Testis (tissue), 2 donors: Measurements from ENCODE around the gene IRF2BPL.

Experiments used
- CTCF ChIP-seq, 3 experiments: fragments of 450-650 bp in 2 of 3; fragments of 200-600 bp in 1 of 3; sonication (generic) in 1 of 3; IDR thresholded peaks; one replicate each; pipeline ENCODE4 v1.5.1; 2016 to 2019; ENCODE audit warnings: antibody characterized with exemption in 3 of 3, mild to moderate bottlenecking in 2 of 3, moderate library complexity in 1 of 3
- POLR2A ChIP-seq: fragments of 450-650 bp; IDR thresholded peaks from one replicate; pipeline ENCODE4 v1.6.1; 2017; ENCODE audit warnings: antibody characterized with exemption, mild to moderate bottlenecking, moderate library complexity

GRCh38 chr14:76995279-76996035, 33.1 kb downstream of the IRF2BPL start:
- TF ChIP-seq CTCF (IDR thresholded peaks at IDR 0.05) (no peak), POLR2A (no peak)
